GM12878 (cell line): ENCODE data around the gene ZNF544. TPM values are rescaled to one million over a fixed set of nuclear protein-coding genes. Genes with fewer than 3 reads are reported as not detected.
A peak's percentile ranks its signal among the peaks of the same experiment; 100 is the strongest.

Experiments used
- ATAC-seq: fragments of 200-7000 bp; cut with Tn5 transposase; 3 replicates; pipeline ENCODE4 v1.9.1; 2020; ENCODE audit warnings: mild to moderate bottlenecking, moderate library complexity
- BruUV-seq: library from RNA; stranded (reverse); fragments of 400-500 nt; replicated peaks from 2 replicates; lab custom pipeline; 2021; lab: Mats Ljungman, UMichigan
- CTCF ChIA-PET: fragments of 300-600 bp; sonication (Branson Sonifier 250); formaldehyde crosslinking; extraction: SDS; loops from one replicate; lab custom pipeline; 2021; ENCODE audit warnings: inconsistent platforms; lab: Yijun Ruan, JAX
- POLR2A ChIA-PET: fragments of 350-600 bp; formaldehyde crosslinking; extraction: SDS; loops from one replicate; lab custom pipeline; 2021; ENCODE audit warnings: inconsistent platforms; lab: Charles Lee
- RAD21 ChIA-PET: fragments of 300-600 bp; sonication (Branson Sonifier 250); formaldehyde crosslinking; loops from one replicate; lab custom pipeline; 2023; ENCODE audit warnings: antibody characterized with exemption; ENCODE audit not compliant: unreplicated experiment; lab: Charles Lee
- SMC1A ChIA-PET: fragments of 300-600 bp; sonication (Branson Sonifier 250); formaldehyde crosslinking; loops from one replicate; lab custom pipeline; 2023; ENCODE audit not compliant: unreplicated experiment, uncharacterized antibody; lab: Charles Lee
- DNase-seq: peaks from one replicate; pipeline ENCODE4 v3.0.0-alpha.2; 2011; ENCODE audit warnings: low read depth, low spot score
- FAIRE-seq: peaks from 3 replicates; lab custom pipeline; 2011; peaks lifted over from hg19 to GRCh38; lab: Jason Lieb, UNC
- H2AFZ ChIP-seq: 2 replicates; pipeline ENCODE4 v1.6.0; 2011; ENCODE audit warnings: low read depth, low read length, control low read depth; ENCODE audit not compliant: control insufficient read depth
- H3K27ac ChIP-seq: 2 replicates; pipeline ENCODE4 v1.5.1; 2011; ENCODE audit warnings: control low read depth; ENCODE audit not compliant: control insufficient read depth, insufficient read depth
- H3K27me3 ChIP-seq, 2 experiments: replicated peaks in 1 of 2; 2 replicates each; pipeline versions ENCODE4 v1.6.0 to v1.6.1; 2011; ENCODE audit warnings: low read length in 1 of 2; ENCODE audit not compliant: control insufficient read depth in 2 of 2, insufficient read depth in 2 of 2
- H3K36me3 ChIP-seq, 2 experiments: 2 replicates each; pipeline ENCODE4 v1.5.1; 2011; ENCODE audit warnings: low read length in 1 of 2; ENCODE audit not compliant: control insufficient read depth in 2 of 2, insufficient read depth in 2 of 2
- H3K4me1 ChIP-seq: 2 replicates; pipeline ENCODE4 v1.6.1; 2011; ENCODE audit warnings: mild to moderate bottlenecking, low read length, moderate library complexity, mixed read lengths; ENCODE audit not compliant: control insufficient read depth, insufficient read depth
- H3K4me2 ChIP-seq: 2 replicates; pipeline ENCODE4 v1.6.0; 2011; ENCODE audit warnings: control low read depth; ENCODE audit not compliant: control insufficient read depth, insufficient read depth
- H3K4me3 ChIP-seq: fragments of 200-600 bp; sonication (generic); 2 replicates; pipeline ENCODE4 v1.5.1; 2016
- H3K79me2 ChIP-seq: 2 replicates; pipeline ENCODE4 v1.6.0; 2011; ENCODE audit warnings: low read length; ENCODE audit not compliant: control insufficient read depth, insufficient read depth
- H3K9ac ChIP-seq: 2 replicates; pipeline ENCODE4 v1.8.0; 2011; ENCODE audit warnings: low read length, control low read depth, mixed read lengths; ENCODE audit not compliant: control insufficient read depth, insufficient read depth
- H3K9me3 ChIP-seq: replicated peaks from 3 replicates; pipeline ENCODE4 v1.5.1; 2011; ENCODE audit warnings: mild to moderate bottlenecking, low read length; ENCODE audit not compliant: control insufficient read depth, insufficient read depth
- H4K20me1 ChIP-seq: 2 replicates; pipeline ENCODE4 v1.6.0; 2011; ENCODE audit not compliant: control insufficient read depth, insufficient read depth
- BHLHE40 ChIP-seq, 2 experiments: fragments of 450-650 bp in 1 of 2; IDR thresholded peaks; 2 replicates each; pipeline ENCODE4 v1.6.1; 2011 to 2017; ENCODE audit warnings: low read depth in 2 of 2, borderline replicate concordance in 1 of 2, improper control_type of control experiment in 1 of 2, low read length in 1 of 2, mild to moderate bottlenecking in 1 of 2
- CREM ChIP-seq: IDR thresholded peaks from 2 replicates; pipeline ENCODE4 v1.6.1; 2014; ENCODE audit warnings: antibody characterized with exemption, low read depth
- FOXM1 ChIP-seq: IDR thresholded peaks from 2 replicates; pipeline ENCODE4 v1.6.1; 2012; ENCODE audit warnings: low read depth, mild to moderate bottlenecking, inconsistent platforms, low read length, moderate library complexity
- MAX ChIP-seq: IDR thresholded peaks from 2 replicates; pipeline ENCODE4 v1.6.1; 2012; ENCODE audit warnings: low read depth, low read length, improper control_type of control experiment
- MTA2 ChIP-seq: fragments of 450-650 bp; IDR thresholded peaks from 2 replicates; pipeline ENCODE4 v1.6.1; 2016; ENCODE audit warnings: low read depth, mild to moderate bottlenecking, moderate library complexity
- MYC ChIP-seq: IDR thresholded peaks from 2 replicates; pipeline ENCODE4 v1.6.1; 2011; ENCODE audit warnings: mild to moderate bottlenecking, low read length, moderate library complexity, inconsistent platforms; ENCODE audit not compliant: insufficient read depth, insufficient replicate concordance, insufficient read length, severe bottlenecking
- PBX3 ChIP-seq: IDR thresholded peaks from 2 replicates; pipeline ENCODE4 v1.6.1; 2011; ENCODE audit warnings: mild to moderate bottlenecking, low read depth, low read length, moderate library complexity; ENCODE audit not compliant: insufficient replicate concordance
- RFX5 ChIP-seq: IDR thresholded peaks from 2 replicates; pipeline ENCODE4 v1.6.1; 2011; ENCODE audit warnings: low read depth, low read length, improper control_type of control experiment
- TAF1 ChIP-seq: IDR thresholded peaks from 2 replicates; pipeline ENCODE4 v1.6.1; 2011; ENCODE audit warnings: mild to moderate bottlenecking, low read depth, low read length, borderline replicate concordance
- TCF12 ChIP-seq: IDR thresholded peaks from 2 replicates; pipeline ENCODE4 v1.6.1; 2011; ENCODE audit warnings: low read depth, mild to moderate bottlenecking, low read length
- WGBS: methylation state at CpG from one replicate; pipeline ENCODE4 v1.1.6; 2016; ENCODE audit warnings: low lambda C conversion rate; ENCODE audit not compliant: insufficient replicate concordance, insufficient coverage; ENCODE audit errors: missing lambda C conversion rate; 5-methylcytosine and 5-hydroxymethylcytosine counted together
- in situ Hi-C: fragments of 300-500 bp; cut with MboI; formaldehyde crosslinking; loops from 9 replicates; pipeline ENCODE4 v1.14.3; 2018; ENCODE audit warnings: mixed read lengths
- intact Hi-C: fragments of 100-400 bp; cut with micrococcal nuclease; formaldehyde crosslinking; loops from one replicate; pipeline ENCODE4 v1.14.2; 2022; ENCODE audit not compliant: unreplicated experiment
- polyA plus RNA-seq, 11 experiments: library from polyadenylated mRNA; depleted of rRNA in 4 of 11; unstranded in 6 of 11; stranded (reverse) in 5 of 11; fragments of >200 nt; fragmentation: Nextera tagmentation in 4 of 11; fragmentation: Illumina TruSeq in 1 of 11; extraction: Ambion mirVana in 4 of 11; extraction: Trizol in 1 of 11; gene quantifications; 1 replicate in 1 of 11; 2 replicates in 10 of 11; pipeline versions ENCODE4 v1.2.1 to v1.2.3, GENCODE V29; 2011 to 2016; ENCODE audit warnings: inconsistent platforms in 2 of 11, missing spikeins in 2 of 11, low read depth in 1 of 11
- total RNA-seq, 4 experiments: library from RNA; depleted of rRNA in 3 of 4; stranded (reverse); fragments of >200 nt in 3 of 4; fragmentation: Illumina TruSeq in 1 of 4; extraction: Trizol in 1 of 4; gene quantifications; 2 replicates each; pipeline versions ENCODE4 v1.2.1 to v1.2.3, GENCODE V29; 2013 to 2021
- TF ChIP-seq, protein P1 (sequence below): fragments of 450-650 bp; IDR thresholded peaks from 2 replicates; pipeline ENCODE4 v1.6.1; 2017; ENCODE audit warnings: mild to moderate bottlenecking, low read depth, inconsistent platforms; ENCODE audit not compliant: poor library complexity, severe bottlenecking
- TF ChIP-seq, protein P2 (sequence below): fragments of 450-650 bp; IDR thresholded peaks from 2 replicates; pipeline ENCODE4 v1.6.1; 2017; ENCODE audit warnings: mild to moderate bottlenecking

ZNF544 gene
- total and polyA plus RNA-seq, 10 of the 15 experiments (the other 5 are each of a cell fraction or from before 2014, with no cell fraction given), result 27.3 to 70.1 (median 42.6) TPM

DNA sequence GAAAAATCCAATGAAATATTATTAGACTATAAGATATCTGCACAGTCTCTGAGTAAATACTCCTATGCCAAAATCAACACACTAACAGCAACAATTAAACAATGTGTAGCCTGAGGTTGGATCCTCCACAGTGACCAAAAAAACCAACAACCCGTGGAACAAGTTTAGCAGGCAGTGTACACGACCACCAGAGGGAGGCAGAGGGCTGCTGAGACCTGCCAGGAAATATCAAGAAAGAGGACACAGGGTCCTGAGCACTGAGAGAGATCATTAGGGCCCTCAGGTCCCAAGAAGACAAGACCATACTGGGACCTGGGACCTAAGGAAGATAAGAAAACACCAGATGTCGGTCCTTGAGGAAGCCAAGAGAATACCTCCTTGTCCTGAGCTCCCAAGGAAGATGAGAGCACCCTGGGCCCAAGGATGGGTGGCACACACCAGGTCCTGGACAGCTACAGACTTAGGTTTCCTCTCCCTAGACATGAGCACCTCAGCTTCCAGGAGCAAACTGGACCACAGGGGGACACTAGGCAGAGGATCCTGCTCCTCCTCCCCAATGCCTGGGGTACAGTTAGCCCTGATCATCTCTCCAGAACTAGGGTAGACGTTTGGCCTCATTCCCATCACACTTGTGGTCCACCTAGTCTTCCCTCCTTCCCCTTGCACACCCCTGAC, 46.7 kb upstream of the ZNF544 start (continued):
- TF ChIP-seq, protein P1, sequence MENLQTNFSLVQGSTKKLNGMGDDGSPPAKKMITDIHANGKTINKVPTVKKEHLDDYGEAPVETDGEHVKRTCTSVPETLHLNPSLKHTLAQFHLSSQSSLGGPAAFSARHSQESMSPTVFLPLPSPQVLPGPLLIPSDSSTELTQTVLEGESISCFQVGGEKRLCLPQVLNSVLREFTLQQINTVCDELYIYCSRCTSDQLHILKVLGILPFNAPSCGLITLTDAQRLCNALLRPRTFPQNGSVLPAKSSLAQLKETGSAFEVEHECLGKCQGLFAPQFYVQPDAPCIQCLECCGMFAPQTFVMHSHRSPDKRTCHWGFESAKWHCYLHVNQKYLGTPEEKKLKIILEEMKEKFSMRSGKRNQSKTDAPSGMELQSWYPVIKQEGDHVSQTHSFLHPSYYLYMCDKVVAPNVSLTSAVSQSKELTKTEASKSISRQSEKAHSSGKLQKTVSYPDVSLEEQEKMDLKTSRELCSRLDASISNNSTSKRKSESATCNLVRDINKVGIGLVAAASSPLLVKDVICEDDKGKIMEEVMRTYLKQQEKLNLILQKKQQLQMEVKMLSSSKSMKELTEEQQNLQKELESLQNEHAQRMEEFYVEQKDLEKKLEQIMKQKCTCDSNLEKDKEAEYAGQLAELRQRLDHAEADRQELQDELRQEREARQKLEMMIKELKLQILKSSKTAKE, result no peak
- TF ChIP-seq BHLHE40 (IDR thresholded peaks at IDR 0.05; ENCODE audit: borderline replicate concordance in 1 of 2, low read depth in 2 of 2, low read length in 1 of 2), result no peak

DNA sequence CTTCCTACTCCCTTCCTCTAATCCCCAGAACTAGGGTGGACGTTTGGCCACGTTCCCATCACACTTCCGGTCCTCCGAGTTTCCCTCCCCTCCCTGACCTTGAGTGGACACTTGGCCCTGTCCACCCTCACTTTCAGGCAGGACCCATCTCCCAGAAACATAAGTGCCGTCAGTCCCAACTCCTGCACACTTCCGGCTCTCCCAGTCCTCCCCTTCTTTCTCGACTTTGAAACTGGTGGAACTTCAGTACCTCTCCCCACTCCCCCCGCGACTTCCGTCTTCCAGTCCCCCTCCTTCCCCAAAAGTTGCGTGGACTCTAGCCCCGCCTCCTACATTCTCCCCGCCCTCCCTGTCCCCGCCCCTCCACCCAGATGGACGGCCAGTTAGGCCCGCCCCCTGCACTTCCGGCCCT, 46.1 kb upstream of the ZNF544 start:
- ChIA-PET RAD21 (interaction anchor here (0.6 to 1.0 kb wide), 3 partner anchors 277 to 704 kb away, joined by 3 to 4 read pairs (median 3); partner anchors contain the start of gene ZBTB45), POLR2A (interaction anchor here (1.0 to 1.2 kb wide), 2 partner anchors 10 to 97 kb away, joined by 3 to 4 read pairs; no protein-coding TSS in a partner anchor), SMC1A (interaction anchor here (1.1 to 1.4 kb wide), 2 partner anchors 124 to 142 kb away, joined by 3 read pairs; no protein-coding TSS in a partner anchor), CTCF (interaction anchor here (1.4 kb wide), 3 partner anchors 42 to 336 kb away, joined by 3 to 4 read pairs (median 3); partner anchors contain the start of gene ZNF497)
- Histone ChIP-seq H3K36me3 (peaks cover 0 to 11% of the 10 kb centered on the region in 2 experiments; a peak in 1 of 4 replicates), H3K4me2 (peak overlapping the region; percentile 96), H3K9ac (peak overlapping the region; percentile 34; the same call in 1 of the 2 replicates), H3K27me3 (no peaks in the 10 kb centered on the region), H3K4me3 (peak overlapping the region; percentile 67), H3K27ac (peak overlapping the region; percentile 98), H2AFZ (peak overlapping the region; percentile 93), H4K20me1 (no peaks in the 10 kb centered on the region), H3K4me1 (peaks cover 10% of the 10 kb centered on the region), H3K9me3 (peaks cover 43% of the 10 kb centered on the region), H3K79me2 (peaks cover 8% of the 10 kb centered on the region)
- in situ Hi-C loops (no loop called here), intact Hi-C loops (no loop called here)
- WGBS, result 4% methylated on average over 9 of the region's 17 CpGs
- no peak for DNase-seq
- ATAC-seq, result peak; percentile 83
- peak; percentile 13 for FAIRE-seq
- no TSS peak for BruUV-seq
- peak; percentile 74 for TF ChIP-seq PBX3
- TF ChIP-seq, protein P2, sequence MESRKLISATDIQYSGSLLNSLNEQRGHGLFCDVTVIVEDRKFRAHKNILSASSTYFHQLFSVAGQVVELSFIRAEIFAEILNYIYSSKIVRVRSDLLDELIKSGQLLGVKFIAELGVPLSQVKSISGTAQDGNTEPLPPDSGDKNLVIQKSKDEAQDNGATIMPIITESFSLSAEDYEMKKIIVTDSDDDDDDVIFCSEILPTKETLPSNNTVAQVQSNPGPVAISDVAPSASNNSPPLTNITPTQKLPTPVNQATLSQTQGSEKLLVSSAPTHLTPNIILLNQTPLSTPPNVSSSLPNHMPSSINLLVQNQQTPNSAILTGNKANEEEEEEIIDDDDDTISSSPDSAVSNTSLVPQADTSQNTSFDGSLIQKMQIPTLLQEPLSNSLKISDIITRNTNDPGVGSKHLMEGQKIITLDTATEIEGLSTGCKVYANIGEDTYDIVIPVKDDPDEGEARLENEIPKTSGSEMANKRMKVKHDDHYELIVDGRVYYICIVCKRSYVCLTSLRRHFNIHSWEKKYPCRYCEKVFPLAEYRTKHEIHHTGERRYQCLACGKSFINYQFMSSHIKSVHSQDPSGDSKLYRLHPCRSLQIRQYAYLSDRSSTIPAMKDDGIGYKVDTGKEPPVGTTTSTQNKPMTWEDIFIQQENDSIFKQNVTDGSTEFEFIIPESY, result no peak
- no peak for TF ChIP-seq TAF1
- no peak for TF ChIP-seq TCF12
- TF ChIP-seq MAX, result no peak
- TF ChIP-seq MYC, result no peak
- 0 out of 2 replicates have a peak, but pooled peaks have one; percentile 26 for TF ChIP-seq MTA2
- no peak for TF ChIP-seq FOXM1
- TF ChIP-seq CREM, result no peak
- TF ChIP-seq RFX5, result no peak
- TF ChIP-seq, protein P1, result no peak
